IMR-90 (cell line): ENCODE data around the gene RMND5B. TPM values are rescaled to one million over a fixed set of nuclear protein-coding genes. Genes with fewer than 3 reads are reported as not detected.
"Not testable (repeated sequence)": the region's sequence is repeated elsewhere in the genome, so short reads cannot be mapped to it uniquely, and the experiment has no call there.

Source experiments
- ATAC-seq: fragments of 200-7000 bp; cut with Tn5 transposase; 2 replicates; pipeline ENCODE4 v1.9.1; 2020; ENCODE audit warnings: low read depth, mild to moderate bottlenecking, moderate library complexity
- BruUV-seq: library from RNA; stranded (reverse); fragments of 400-500 nt; replicated peaks from 2 replicates; lab custom pipeline; 2021; lab: Mats Ljungman, UMichigan
- CTCF ChIA-PET: fragments of 300-600 bp; formaldehyde crosslinking; extraction: SDS; loops from one replicate; lab custom pipeline; 2021; ENCODE audit warnings: antibody characterized with exemption; lab: Yijun Ruan, JAX
- POLR2A ChIA-PET: fragments of 300-600 bp; sonication (Branson Sonifier 250); formaldehyde crosslinking; loops from one replicate; lab custom pipeline; 2022; ENCODE audit warnings: antibody characterized with exemption; ENCODE audit not compliant: unreplicated experiment; lab: Charles Lee
- DNase-seq: peaks from one replicate; pipeline ENCODE4 v3.0.0; 2013
- H2AFZ ChIP-seq: replicated peaks from 2 replicates; pipeline ENCODE3; 2013; ENCODE audit warnings: low read length, mild to moderate bottlenecking; ENCODE audit not compliant: poor library complexity
- H2AK5ac ChIP-seq: 2 replicates; pipeline ENCODE4 v1.6.1; 2013; ENCODE audit warnings: low read depth, low read length, inconsistent platforms
- H2AK9ac ChIP-seq: replicated peaks from 2 replicates; pipeline ENCODE3; 2013; ENCODE audit warnings: mild to moderate bottlenecking, low read depth, low read length, moderate library complexity; ENCODE audit not compliant: poor library complexity
- H2BK120ac ChIP-seq: 2 replicates; pipeline ENCODE4 v1.6.1; 2013; ENCODE audit warnings: low read depth, low read length, inconsistent platforms
- H2BK15ac ChIP-seq: 3 replicates; pipeline ENCODE4 v1.6.1; 2013; ENCODE audit warnings: low read depth, low read length, inconsistent platforms
- H2BK20ac ChIP-seq: 2 replicates; pipeline ENCODE4 v1.6.1; 2013; ENCODE audit warnings: low read depth, mild to moderate bottlenecking, inconsistent platforms, low read length, moderate library complexity
- H2BK5ac ChIP-seq: 2 replicates; pipeline ENCODE4 v1.6.1; 2013; ENCODE audit warnings: mild to moderate bottlenecking, low read depth, low read length, inconsistent platforms; ENCODE audit not compliant: poor library complexity, severe bottlenecking
- H3K14ac ChIP-seq: replicated peaks from 2 replicates; pipeline ENCODE4 v1.6.1; 2013; ENCODE audit warnings: low read depth, low read length, inconsistent platforms
- H3K18ac ChIP-seq: 2 replicates; pipeline ENCODE4 v1.6.1; 2013; ENCODE audit warnings: low read depth, low read length, control low read depth
- H3K23ac ChIP-seq: 2 replicates; pipeline ENCODE4 v1.6.1; 2013; ENCODE audit warnings: low read depth, low read length, inconsistent platforms
- H3K27ac ChIP-seq: 2 replicates; pipeline ENCODE4 v1.5.1; 2013; ENCODE audit warnings: mild to moderate bottlenecking, control low read depth, low read length; ENCODE audit not compliant: insufficient read depth
- H3K27me3 ChIP-seq: 2 replicates; pipeline ENCODE4 v1.6.1; 2013; ENCODE audit warnings: low read length; ENCODE audit not compliant: control insufficient read depth, insufficient read depth
- H3K36me3 ChIP-seq: 2 replicates; pipeline ENCODE4 v1.6.1; 2013; ENCODE audit warnings: low read length, mixed read lengths; ENCODE audit not compliant: control insufficient read depth, insufficient read depth
- H3K4ac ChIP-seq: 2 replicates; pipeline ENCODE4 v1.6.1; 2013; ENCODE audit warnings: low read depth, low read length, inconsistent platforms
- H3K4me1 ChIP-seq: 2 replicates; pipeline ENCODE4 v1.6.1; 2013; ENCODE audit warnings: low read length, mixed read lengths; ENCODE audit not compliant: control insufficient read depth, insufficient read depth
- H3K4me2 ChIP-seq: 2 replicates; pipeline ENCODE4 v1.6.1; 2013; ENCODE audit warnings: low read depth, mild to moderate bottlenecking, control low read depth, low read length, moderate library complexity
- H3K4me3 ChIP-seq: 2 replicates; pipeline ENCODE4 v1.5.1; 2013; ENCODE audit warnings: low read depth, mild to moderate bottlenecking, control low read depth, low read length, moderate library complexity; ENCODE audit not compliant: insufficient read depth
- H3K56ac ChIP-seq: 2 replicates; pipeline ENCODE4 v1.6.1; 2013; ENCODE audit warnings: low read length, inconsistent platforms; ENCODE audit not compliant: insufficient read depth; ENCODE audit errors: extremely low read depth
- H3K79me1 ChIP-seq, 2 experiments: 2 replicates each; pipeline ENCODE4 v1.6.1; 2013; ENCODE audit warnings: low read length in 2 of 2, inconsistent platforms in 1 of 2, low read depth in 1 of 2
- H3K9ac ChIP-seq: 2 replicates; pipeline ENCODE4 v1.6.1; 2013; ENCODE audit warnings: low read depth, low read length, control low read depth
- H3K9me1 ChIP-seq: 2 replicates; pipeline ENCODE4 v1.6.1; 2013; ENCODE audit warnings: low read length, inconsistent platforms; ENCODE audit not compliant: insufficient read depth
- H3K9me3 ChIP-seq: 2 replicates; pipeline ENCODE4 v1.6.1; 2013; ENCODE audit warnings: low read length; ENCODE audit not compliant: control insufficient read depth, insufficient read depth
- H4K20me1 ChIP-seq: 2 replicates; pipeline ENCODE4 v1.6.1; 2013; ENCODE audit warnings: low read length, inconsistent platforms; ENCODE audit not compliant: insufficient read depth
- H4K5ac ChIP-seq: 2 replicates; pipeline ENCODE4 v1.6.1; 2013; ENCODE audit warnings: mild to moderate bottlenecking, low read depth, low read length, control low read depth
- H4K8ac ChIP-seq, 2 experiments: 2 replicates each; pipeline ENCODE4 v1.6.1; 2013; ENCODE audit warnings: low read depth in 2 of 2, low read length in 2 of 2, control low read depth in 1 of 2, inconsistent platforms in 1 of 2
- H4K91ac ChIP-seq: 2 replicates; pipeline ENCODE4 v1.6.1; 2013; ENCODE audit warnings: low read depth, low read length, inconsistent platforms; ENCODE audit not compliant: insufficient read depth
- WGBS, 2 experiments: methylation state at CpG; one replicate each; pipeline versions ENCODE4 v1.1.5 to v1.1.7; 2013; ENCODE audit warnings: missing lambda C conversion rate in 2 of 2; ENCODE audit not compliant: insufficient read length in 1 of 2; ENCODE audit errors: extremely low coverage in 2 of 2; 5-methylcytosine and 5-hydroxymethylcytosine counted together
- dilution Hi-C: fragments of 300-500 bp; cut with HindIII; formaldehyde crosslinking; loops from one replicate; pipeline ENCODE4 v1.14.3; 2018; ENCODE audit warnings: low sequenced_read_pairs; ENCODE audit not compliant: unreplicated experiment
- in situ Hi-C: fragments of 300-500 bp; cut with MboI; formaldehyde crosslinking; loops from 3 replicates; pipeline ENCODE4 v1.14.3; 2019; ENCODE audit warnings: low sequenced_read_pairs, inconsistent platforms, mixed read lengths
- intact Hi-C: fragments of 100-400 bp; cut with micrococcal nuclease; formaldehyde crosslinking; loops from 2 replicates; pipeline ENCODE4 v1.10.0; 2022
- polyA plus RNA-seq, 3 experiments: library from polyadenylated mRNA; depleted of rRNA; stranded (reverse); fragments of >200 nt; gene quantifications; 2 replicates each; pipeline ENCODE4 v1.2.3, GENCODE V29; 2012; ENCODE audit warnings: low replicate concordance in 1 of 3
- total RNA-seq: library from RNA; depleted of rRNA; stranded (reverse); fragments of >200 nt; gene quantifications from 2 replicates; pipeline ENCODE4 v1.2.3, GENCODE V29; 2012

RMND5B gene
- total and polyA plus RNA-seq, 2 of the 4 experiments (the other 2 are of a cell fraction): 14.0 to 19.5 TPM

DNA sequence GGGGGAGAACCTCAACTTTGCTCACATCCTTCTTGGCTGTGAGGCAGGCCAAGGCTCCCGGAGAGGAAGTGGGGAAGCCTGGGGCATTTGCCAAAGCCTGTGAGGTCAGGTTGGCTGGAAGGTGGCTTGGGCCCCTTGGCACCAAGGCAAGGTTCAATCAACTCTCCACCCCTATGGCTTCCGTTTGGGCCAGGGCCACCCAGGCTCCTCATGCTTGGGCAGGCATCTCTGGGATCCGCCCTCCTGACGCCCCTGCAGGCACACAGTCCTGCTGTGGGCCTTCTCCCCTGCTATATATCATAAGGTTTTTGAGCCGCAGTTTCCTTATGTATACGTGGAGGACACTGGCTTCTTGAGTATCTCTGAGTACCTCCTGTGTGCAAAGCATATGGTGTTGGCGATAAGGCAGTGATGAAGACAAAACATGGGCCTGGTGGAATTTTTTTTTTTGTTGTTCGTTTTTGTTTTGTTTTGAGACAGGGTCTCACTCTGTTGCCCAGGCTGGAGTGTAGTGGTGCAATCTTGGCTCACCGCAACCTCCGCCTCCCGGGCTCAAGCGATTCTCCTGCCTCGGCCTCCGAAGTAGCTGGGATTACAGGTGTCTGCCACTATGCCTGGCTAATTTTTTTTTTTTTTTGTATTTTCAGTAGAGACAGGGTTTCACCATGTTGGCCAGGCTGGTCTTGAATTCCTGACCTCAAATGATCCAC, 3.4 kb upstream of the RMND5B start:
- 93% methylated on average over 2 of the region's 14 CpGs; no CpG with 5 or more reads in 1 of the 2 experiments for WGBS, 2 experiments
- CTCF ChIA-PET: not testable (repeated sequence)

More for the DNA sequence above, 3.4 kb upstream of the RMND5B start:
- BruUV-seq, H2BK20ac ChIP-seq, H3K4me2 ChIP-seq, H3K9me3 ChIP-seq, H3K4me3 ChIP-seq, H3K56ac ChIP-seq, H3K36me3 ChIP-seq, H3K27me3 ChIP-seq, H3K9me1 ChIP-seq, H2BK120ac ChIP-seq, H4K91ac ChIP-seq, intact Hi-C loops, H3K18ac ChIP-seq, H3K27ac ChIP-seq, H4K20me1 ChIP-seq, H4K5ac ChIP-seq, in situ Hi-C loops, H2BK15ac ChIP-seq, dilution Hi-C loops, H3K14ac ChIP-seq, H2AK5ac ChIP-seq, ATAC-seq, H3K4ac ChIP-seq, H2AK9ac ChIP-seq, POLR2A ChIA-PET, H3K23ac ChIP-seq, H2BK5ac ChIP-seq, H3K9ac ChIP-seq, H2AFZ ChIP-seq, H3K4me1 ChIP-seq, H4K8ac ChIP-seq, DNase-seq: not testable (repeated sequence)
- H3K79me1 ChIP-seq: peaks cover 3 to 11% of the 10 kb centered on the region in 2 experiments; a peak in 3 of 4 replicates
